ENCODE results near the gene SHFL. TPM values are rescaled to one million over a fixed set of nuclear protein-coding genes. Genes with fewer than 3 reads are reported as not detected.

SHFL gene
- total RNA-seq, 1 donor from 2014 or later: 35.3 TPM

DNA sequence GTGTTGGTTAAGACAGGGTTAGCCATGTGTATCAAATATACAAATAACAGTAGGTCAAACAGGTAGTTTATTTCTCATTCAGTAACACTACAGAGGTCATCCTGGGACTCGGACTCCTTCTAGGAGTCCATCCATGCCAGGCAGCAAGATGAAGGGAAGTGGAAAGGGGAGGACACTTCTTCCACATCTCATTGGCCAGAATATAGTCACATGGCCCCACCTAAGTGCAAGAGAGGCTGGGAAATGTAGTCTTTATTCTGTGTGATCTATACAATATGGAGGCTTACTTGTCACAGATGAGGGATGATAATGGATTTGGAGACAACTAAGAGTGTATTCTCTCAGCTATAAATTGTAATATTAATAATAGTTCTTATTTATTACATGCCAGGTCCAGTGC is 41.7 kb upstream of the SHFL start:
- no peak for DNase-seq (ENCODE audit: low read depth)
- Histone ChIP-seq H3K27me3 (ENCODE audit: control insufficient read depth, insufficient read depth, low read length) (no peaks in the 10 kb centered on the region), H3K36me3 (ENCODE audit: control insufficient read depth, insufficient read depth, low read length) (no peaks in the 10 kb centered on the region), H3K4me3 (ENCODE audit: low read depth, low read length) (no peak overlapping the region)
- TF ChIP-seq, protein P1, sequence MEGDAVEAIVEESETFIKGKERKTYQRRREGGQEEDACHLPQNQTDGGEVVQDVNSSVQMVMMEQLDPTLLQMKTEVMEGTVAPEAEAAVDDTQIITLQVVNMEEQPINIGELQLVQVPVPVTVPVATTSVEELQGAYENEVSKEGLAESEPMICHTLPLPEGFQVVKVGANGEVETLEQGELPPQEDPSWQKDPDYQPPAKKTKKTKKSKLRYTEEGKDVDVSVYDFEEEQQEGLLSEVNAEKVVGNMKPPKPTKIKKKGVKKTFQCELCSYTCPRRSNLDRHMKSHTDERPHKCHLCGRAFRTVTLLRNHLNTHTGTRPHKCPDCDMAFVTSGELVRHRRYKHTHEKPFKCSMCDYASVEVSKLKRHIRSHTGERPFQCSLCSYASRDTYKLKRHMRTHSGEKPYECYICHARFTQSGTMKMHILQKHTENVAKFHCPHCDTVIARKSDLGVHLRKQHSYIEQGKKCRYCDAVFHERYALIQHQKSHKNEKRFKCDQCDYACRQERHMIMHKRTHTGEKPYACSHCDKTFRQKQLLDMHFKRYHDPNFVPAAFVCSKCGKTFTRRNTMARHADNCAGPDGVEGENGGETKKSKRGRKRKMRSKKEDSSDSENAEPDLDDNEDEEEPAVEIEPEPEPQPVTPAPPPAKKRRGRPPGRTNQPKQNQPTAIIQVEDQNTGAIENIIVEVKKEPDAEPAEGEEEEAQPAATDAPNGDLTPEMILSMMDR (IDR thresholded peaks at IDR 0.05; ENCODE audit: insufficient read depth, low read length, poor library complexity, severe bottlenecking): no peak

GRCh38 chr19:10045371-10045770 is 40.7 kb upstream of the SHFL start:
- no peaks in the 10 kb centered on the region for H3K36me3 ChIP-seq (ENCODE audit: control insufficient read depth, insufficient read depth, low read length)
- H3K4me3 ChIP-seq (ENCODE audit: low read depth, low read length): no peak overlapping the region
- DNase-seq (ENCODE audit: low read depth): no peak
- TF ChIP-seq, protein P1 (IDR thresholded peaks at IDR 0.05; ENCODE audit: insufficient read depth, low read length, poor library complexity, severe bottlenecking): no peak
- H3K27me3 ChIP-seq (ENCODE audit: control insufficient read depth, insufficient read depth, low read length): no peaks in the 10 kb centered on the region

DNA sequence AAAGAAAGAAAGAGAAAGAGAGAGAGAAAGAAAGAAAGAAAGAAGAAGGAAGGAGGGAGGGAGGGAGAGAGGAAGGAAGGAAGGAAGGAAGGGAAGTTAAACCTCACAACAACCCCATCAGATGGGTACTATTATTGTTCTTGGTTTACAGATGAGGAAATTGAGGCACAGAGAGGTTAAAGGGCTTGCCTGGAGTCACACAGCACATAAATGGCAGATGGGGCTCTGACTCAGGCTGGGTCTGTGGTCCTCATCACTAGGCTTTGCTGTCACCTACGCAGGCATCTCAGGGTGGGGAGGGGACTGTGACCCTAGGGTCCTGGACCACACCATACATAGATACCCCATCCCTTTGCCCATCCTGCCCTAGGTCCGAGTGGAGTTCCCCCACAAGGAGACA is 36.5 kb upstream of the SHFL start:
- TF ChIP-seq, protein P1 (IDR thresholded peaks at IDR 0.05; ENCODE audit: insufficient read depth, low read length, poor library complexity, severe bottlenecking): no peak

GRCh38 chr19:10052602-10053360 is 33.3 kb upstream of the SHFL start:
- TF ChIP-seq, protein P1 (IDR thresholded peaks at IDR 0.05; ENCODE audit: insufficient read depth, low read length, poor library complexity, severe bottlenecking): no peak
- H3K27me3 ChIP-seq (ENCODE audit: control insufficient read depth, insufficient read depth, low read length): peaks cover 2% of the 10 kb centered on the region
- DNase-seq (ENCODE audit: low read depth): no peak
- H3K36me3 ChIP-seq (ENCODE audit: control insufficient read depth, insufficient read depth, low read length): no peaks in the 10 kb centered on the region
- H3K4me3 ChIP-seq (ENCODE audit: low read depth, low read length): no peak overlapping the region

More for the DNA sequence above, 36.5 kb upstream of the SHFL start:
- Histone ChIP-seq H3K36me3 (ENCODE audit: control insufficient read depth, insufficient read depth, low read length) (no peaks in the 10 kb centered on the region), H3K27me3 (ENCODE audit: control insufficient read depth, insufficient read depth, low read length) (peaks cover 2% of the 10 kb centered on the region), H3K4me3 (ENCODE audit: low read depth, low read length) (no peak overlapping the region)
- DNase-seq (ENCODE audit: low read depth): no peak

GRCh38 chr19:10061717-10062310 is 24.3 kb upstream of the SHFL start:
- TF ChIP-seq, protein P1 (IDR thresholded peaks at IDR 0.05; ENCODE audit: insufficient read depth, low read length, poor library complexity, severe bottlenecking): no peak
- Histone ChIP-seq H3K27me3 (ENCODE audit: control insufficient read depth, insufficient read depth, low read length) (no peaks in the 10 kb centered on the region), H3K36me3 (ENCODE audit: control insufficient read depth, insufficient read depth, low read length) (no peaks in the 10 kb centered on the region), H3K4me3 (ENCODE audit: low read depth, low read length) (no peak overlapping the region)
- DNase-seq (ENCODE audit: low read depth): no peak
